Astrocyte (in vitro differentiated cells and primary cell): ENCODE results near the gene TOGARAM2. TPM values are rescaled to one million over a fixed set of nuclear protein-coding genes. Genes with fewer than 3 reads are reported as not detected.

Experiments used
- DNase-seq: peaks from one replicate; pipeline ENCODE4 v3.0.0-alpha.2; 2010; ENCODE audit warnings: low read depth
- FAIRE-seq: peaks from 2 replicates; lab custom pipeline; 2011; peaks lifted over from hg19 to GRCh38; lab: Jason Lieb, UNC
- H2AFZ ChIP-seq: 2 replicates; pipeline ENCODE4 v1.6.0; 2012; ENCODE audit warnings: low read depth, low read length, inconsistent platforms
- H3K27ac ChIP-seq: 2 replicates; pipeline ENCODE4 v1.5.1; 2011; ENCODE audit warnings: low read depth, low read length, inconsistent platforms
- H3K27me3 ChIP-seq: 2 replicates; pipeline ENCODE4 v1.6.0; 2011; ENCODE audit warnings: low read length, inconsistent platforms; ENCODE audit not compliant: insufficient read depth
- H3K36me3 ChIP-seq: 2 replicates; pipeline ENCODE4 v1.5.1; 2011; ENCODE audit warnings: low read length, inconsistent platforms; ENCODE audit not compliant: insufficient read depth
- H3K4me1 ChIP-seq: 2 replicates; pipeline ENCODE4 v1.5.1; 2011; ENCODE audit warnings: low read length, inconsistent platforms; ENCODE audit not compliant: insufficient read depth
- H3K4me2 ChIP-seq: 2 replicates; pipeline ENCODE4 v1.6.0; 2012; ENCODE audit warnings: low read length, inconsistent platforms
- H3K4me3 ChIP-seq: 2 replicates; pipeline ENCODE4 v1.5.1; 2011; ENCODE audit warnings: low read depth, mild to moderate bottlenecking, low read length, inconsistent platforms; ENCODE audit not compliant: insufficient read depth
- H3K79me2 ChIP-seq: 2 replicates; pipeline ENCODE4 v1.6.0; 2012; ENCODE audit warnings: mild to moderate bottlenecking, low read length, inconsistent platforms; ENCODE audit not compliant: insufficient read depth
- H3K9ac ChIP-seq: 2 replicates; pipeline ENCODE4 v1.6.0; 2012; ENCODE audit warnings: mild to moderate bottlenecking, low read length, inconsistent platforms
- H3K9me3 ChIP-seq: 2 replicates; pipeline ENCODE4 v1.5.1; 2012; ENCODE audit warnings: low read depth, mild to moderate bottlenecking, low read length, inconsistent platforms; ENCODE audit not compliant: insufficient read depth
- H4K20me1 ChIP-seq: 2 replicates; pipeline ENCODE4 v1.6.0; 2012; ENCODE audit warnings: low read length, inconsistent platforms; ENCODE audit not compliant: insufficient read depth
- H3K27ac Mint-ChIP-seq: one replicate; pipeline ENCODE4 v1.8.0; 2021; ENCODE audit warnings: mild to moderate bottlenecking, mixed read lengths; ENCODE audit not compliant: unreplicated experiment
- H3K27me3 Mint-ChIP-seq: one replicate; pipeline ENCODE4 v1.8.0; 2021; ENCODE audit warnings: low read depth, mixed read lengths; ENCODE audit not compliant: unreplicated experiment
- H3K36me3 Mint-ChIP-seq: one replicate; pipeline ENCODE4 v1.8.0; 2021; ENCODE audit warnings: low read depth, mixed read lengths; ENCODE audit not compliant: unreplicated experiment
- H3K4me1 Mint-ChIP-seq: one replicate; pipeline ENCODE4 v1.8.0; 2021; ENCODE audit warnings: low read depth, mixed read lengths; ENCODE audit not compliant: unreplicated experiment
- H3K4me3 Mint-ChIP-seq: one replicate; pipeline ENCODE4 v1.8.0; 2021; ENCODE audit warnings: mild to moderate bottlenecking, moderate library complexity, mixed read lengths; ENCODE audit not compliant: unreplicated experiment
- H3K9me3 Mint-ChIP-seq: one replicate; pipeline ENCODE4 v1.8.0; 2021; ENCODE audit warnings: mild to moderate bottlenecking, mixed read lengths; ENCODE audit not compliant: unreplicated experiment
- EZH2 ChIP-seq: IDR thresholded peaks from 2 replicates; pipeline ENCODE4 v1.6.1; 2012; ENCODE audit warnings: mild to moderate bottlenecking, low read length, inconsistent platforms; ENCODE audit not compliant: insufficient read depth
- total RNA-seq: library from RNA; stranded (reverse); gene quantifications from 2 replicates; pipeline ENCODE4 v1.2.1, GENCODE V29; 2021
- TF ChIP-seq, protein P1 (sequence below): IDR thresholded peaks from 2 replicates; pipeline ENCODE4 v1.5.1; 2011; ENCODE audit warnings: low read depth, mild to moderate bottlenecking, inconsistent platforms, low read length, moderate library complexity; ENCODE audit not compliant: insufficient read depth

TOGARAM2 gene
- total RNA-seq, 1 donor from 2014 or later: 0.73 TPM

GRCh38 chr2:28944535-28945248 lies 36.4 kb upstream of the TOGARAM2 start:
- no peak overlapping the region for H3K4me2 ChIP-seq
- H3K27ac ChIP-seq: no peak overlapping the region
- H4K20me1 ChIP-seq: peaks cover 44% of the 10 kb centered on the region
- FAIRE-seq (no peak), DNase-seq (no peak)
- H3K27ac Mint-ChIP-seq: no peak overlapping the region
- H3K9ac ChIP-seq: no peak overlapping the region
- H3K36me3 ChIP-seq: peaks cover 63% of the 10 kb centered on the region
- H3K4me3 Mint-ChIP-seq: no peak overlapping the region
- H3K27me3 ChIP-seq: no peaks in the 10 kb centered on the region
- H3K27me3 Mint-ChIP-seq: no peaks in the 10 kb centered on the region
- peaks cover 7% of the 10 kb centered on the region for H3K9me3 Mint-ChIP-seq
- H3K4me3 ChIP-seq: no peak overlapping the region
- peaks cover 30% of the 10 kb centered on the region for H3K36me3 Mint-ChIP-seq
- peaks cover 11% of the 10 kb centered on the region for H3K79me2 ChIP-seq
- TF ChIP-seq, protein P1, sequence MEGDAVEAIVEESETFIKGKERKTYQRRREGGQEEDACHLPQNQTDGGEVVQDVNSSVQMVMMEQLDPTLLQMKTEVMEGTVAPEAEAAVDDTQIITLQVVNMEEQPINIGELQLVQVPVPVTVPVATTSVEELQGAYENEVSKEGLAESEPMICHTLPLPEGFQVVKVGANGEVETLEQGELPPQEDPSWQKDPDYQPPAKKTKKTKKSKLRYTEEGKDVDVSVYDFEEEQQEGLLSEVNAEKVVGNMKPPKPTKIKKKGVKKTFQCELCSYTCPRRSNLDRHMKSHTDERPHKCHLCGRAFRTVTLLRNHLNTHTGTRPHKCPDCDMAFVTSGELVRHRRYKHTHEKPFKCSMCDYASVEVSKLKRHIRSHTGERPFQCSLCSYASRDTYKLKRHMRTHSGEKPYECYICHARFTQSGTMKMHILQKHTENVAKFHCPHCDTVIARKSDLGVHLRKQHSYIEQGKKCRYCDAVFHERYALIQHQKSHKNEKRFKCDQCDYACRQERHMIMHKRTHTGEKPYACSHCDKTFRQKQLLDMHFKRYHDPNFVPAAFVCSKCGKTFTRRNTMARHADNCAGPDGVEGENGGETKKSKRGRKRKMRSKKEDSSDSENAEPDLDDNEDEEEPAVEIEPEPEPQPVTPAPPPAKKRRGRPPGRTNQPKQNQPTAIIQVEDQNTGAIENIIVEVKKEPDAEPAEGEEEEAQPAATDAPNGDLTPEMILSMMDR: no peak
- no peak for TF ChIP-seq EZH2
- no peaks in the 10 kb centered on the region for H3K4me1 ChIP-seq
- no peaks in the 10 kb centered on the region for H3K9me3 ChIP-seq
- no peaks in the 10 kb centered on the region for H3K4me1 Mint-ChIP-seq
- H2AFZ ChIP-seq: no peak overlapping the region

DNA sequence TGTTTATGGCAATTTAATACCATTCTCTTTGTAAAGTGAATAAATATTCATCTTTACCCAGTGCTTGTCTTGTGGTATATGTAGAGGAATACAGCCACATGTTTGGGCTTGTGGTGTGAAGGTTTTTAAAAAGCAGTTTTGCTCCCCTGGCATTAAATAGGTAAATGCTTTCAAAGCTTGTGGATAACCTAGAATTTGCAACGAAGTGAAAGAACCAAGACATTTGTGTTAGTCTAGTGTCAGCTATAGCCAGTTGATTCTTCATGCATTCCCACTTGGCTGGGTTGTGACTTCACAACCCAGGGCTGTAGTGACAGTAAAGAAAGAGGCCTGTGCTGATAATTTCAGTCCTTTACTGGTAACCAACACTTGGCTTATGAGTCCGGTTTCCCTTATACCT lies 32.9 kb upstream of the TOGARAM2 start:
- Mint-ChIP-seq H3K4me1 (peaks cover 10% of the 10 kb centered on the region), H3K27me3 (no peaks in the 10 kb centered on the region), H3K4me3 (no peak overlapping the region), H3K27ac (no peak overlapping the region), H3K9me3 (peaks cover 12% of the 10 kb centered on the region), H3K36me3 (peaks cover 33% of the 10 kb centered on the region)
- Histone ChIP-seq H3K9ac (no peak overlapping the region), H3K36me3 (peaks cover 51% of the 10 kb centered on the region), H3K79me2 (peaks cover 6% of the 10 kb centered on the region), H3K4me2 (no peak overlapping the region), H3K27me3 (no peaks in the 10 kb centered on the region), H2AFZ (no peak overlapping the region), H3K4me3 (no peak overlapping the region), H3K4me1 (no peaks in the 10 kb centered on the region), H4K20me1 (peaks cover 48% of the 10 kb centered on the region), H3K27ac (no peak overlapping the region), H3K9me3 (no peaks in the 10 kb centered on the region)
- FAIRE-seq (no peak), DNase-seq (no peak)
- TF ChIP-seq, protein P1: no peak
- no peak for TF ChIP-seq EZH2

- no peak overlapping the region for H3K9ac ChIP-seq
- DNase-seq (no peak), FAIRE-seq (no peak)
- H3K27ac ChIP-seq: no peak overlapping the region
- H3K4me1 ChIP-seq: no peaks in the 10 kb centered on the region
- Mint-ChIP-seq H3K36me3 (peaks cover 29% of the 10 kb centered on the region), H3K27ac (no peak overlapping the region), H3K4me3 (no peak overlapping the region), H3K4me1 (peaks cover 10% of the 10 kb centered on the region), H3K9me3 (peaks cover 12% of the 10 kb centered on the region), H3K27me3 (no peaks in the 10 kb centered on the region)
- H3K36me3 ChIP-seq: peaks cover 41% of the 10 kb centered on the region
- H3K9me3 ChIP-seq: no peaks in the 10 kb centered on the region
- no peak overlapping the region for H2AFZ ChIP-seq
- H4K20me1 ChIP-seq: peaks cover 46% of the 10 kb centered on the region
- no peak overlapping the region for H3K4me3 ChIP-seq
- no peak for TF ChIP-seq EZH2
- TF ChIP-seq, protein P1: no peak
- H3K79me2 ChIP-seq: peaks cover 6% of the 10 kb centered on the region
- H3K4me2 ChIP-seq: no peak overlapping the region
- H3K27me3 ChIP-seq: no peaks in the 10 kb centered on the region
Measured at GRCh38 chr2:28949190-28949589, 31.9 kb upstream of the TOGARAM2 start.
